ENCODE data around the gene KLHDC8B. TPM values are rescaled to one million over a fixed set of nuclear protein-coding genes. Genes with fewer than 3 reads are reported as not detected.
"Not testable (repeated sequence)": the region's sequence is repeated elsewhere in the genome, so short reads cannot be mapped to it uniquely, and the experiment has no call there.

Gene KLHDC8B
- total RNA-seq, 1 experiment from 2014 or later: 13.5 TPM

DNA sequence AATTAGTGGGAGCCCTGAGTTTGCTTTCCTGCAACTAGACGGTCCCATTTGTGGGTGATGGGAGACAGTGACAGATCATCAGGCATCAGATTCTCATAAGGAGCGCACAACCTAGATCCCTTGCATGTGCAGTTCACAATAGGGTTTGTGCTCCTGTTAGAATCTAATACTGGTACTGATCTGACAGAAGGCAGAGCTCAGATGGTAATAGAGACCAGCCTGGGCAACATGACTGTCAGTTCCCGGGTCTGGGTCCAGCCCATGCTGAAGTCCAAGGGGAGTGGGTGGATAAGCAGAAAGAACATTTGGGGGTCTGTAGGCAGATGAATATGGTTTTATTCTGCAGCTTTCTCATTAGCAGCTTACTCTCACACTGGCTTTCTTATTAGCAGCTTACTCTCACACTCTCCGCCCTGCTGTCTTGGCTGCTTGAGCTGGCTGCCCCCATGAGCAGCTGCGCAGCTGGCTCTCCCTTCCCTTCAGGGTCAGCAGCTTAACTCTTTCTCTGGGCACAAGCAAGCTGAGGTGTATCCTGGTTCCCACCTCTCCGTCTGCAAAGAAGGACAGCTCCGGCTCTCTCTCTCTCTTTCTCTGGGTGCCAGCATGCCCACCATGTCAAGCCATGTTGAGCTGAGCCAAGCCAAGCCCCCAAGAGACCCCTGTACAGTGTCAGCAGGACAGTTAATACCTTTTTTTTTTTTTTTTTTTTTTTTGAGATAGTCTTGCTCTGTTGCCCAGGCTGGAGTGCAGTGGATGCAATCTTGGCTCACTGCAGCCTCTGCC, 46.5 kb downstream of the KLHDC8B start:
- TF ChIP-seq, protein P1, sequence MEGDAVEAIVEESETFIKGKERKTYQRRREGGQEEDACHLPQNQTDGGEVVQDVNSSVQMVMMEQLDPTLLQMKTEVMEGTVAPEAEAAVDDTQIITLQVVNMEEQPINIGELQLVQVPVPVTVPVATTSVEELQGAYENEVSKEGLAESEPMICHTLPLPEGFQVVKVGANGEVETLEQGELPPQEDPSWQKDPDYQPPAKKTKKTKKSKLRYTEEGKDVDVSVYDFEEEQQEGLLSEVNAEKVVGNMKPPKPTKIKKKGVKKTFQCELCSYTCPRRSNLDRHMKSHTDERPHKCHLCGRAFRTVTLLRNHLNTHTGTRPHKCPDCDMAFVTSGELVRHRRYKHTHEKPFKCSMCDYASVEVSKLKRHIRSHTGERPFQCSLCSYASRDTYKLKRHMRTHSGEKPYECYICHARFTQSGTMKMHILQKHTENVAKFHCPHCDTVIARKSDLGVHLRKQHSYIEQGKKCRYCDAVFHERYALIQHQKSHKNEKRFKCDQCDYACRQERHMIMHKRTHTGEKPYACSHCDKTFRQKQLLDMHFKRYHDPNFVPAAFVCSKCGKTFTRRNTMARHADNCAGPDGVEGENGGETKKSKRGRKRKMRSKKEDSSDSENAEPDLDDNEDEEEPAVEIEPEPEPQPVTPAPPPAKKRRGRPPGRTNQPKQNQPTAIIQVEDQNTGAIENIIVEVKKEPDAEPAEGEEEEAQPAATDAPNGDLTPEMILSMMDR (conservative IDR thresholded peaks at IDR 0.05): no peak
- Histone ChIP-seq H3K4me1 (ENCODE audit: insufficient read depth, low read length) (no peaks in the 10 kb centered on the region), H2BK120ac (ENCODE audit: low read depth, low read length, poor library complexity, severe bottlenecking) (no peak overlapping the region), H2BK15ac (ENCODE audit: low read depth, low read length) (no peak overlapping the region), H3K9me3 (ENCODE audit: control insufficient read depth, low read depth, low read length) (peaks cover 8% of the 10 kb centered on the region), H4K5ac (ENCODE audit: insufficient read length, low read depth, low read length) (no peak overlapping the region), H3K23me2 (ENCODE audit: insufficient read length, low read depth, low read length, poor library complexity, severe bottlenecking) (no peaks in the 10 kb centered on the region), H3K27ac (ENCODE audit: insufficient read length, low read depth, low read length) (no peak overlapping the region), H3T11ph (ENCODE audit: low read length) (no peak overlapping the region), H3K23ac (ENCODE audit: insufficient read length, low read depth, low read length) (no peak overlapping the region), H4K91ac (ENCODE audit: insufficient read length, low read depth, low read length) (no peak overlapping the region), H3K4ac (ENCODE audit: low read depth, low read length) (no peak overlapping the region), H3K4me2 (ENCODE audit: insufficient read depth, insufficient read length, low read length) (no peak overlapping the region), H3K18ac (ENCODE audit: insufficient read length, low read depth, low read length) (no peak overlapping the region), H2BK12ac (ENCODE audit: insufficient read length, low read depth, low read length) (no peak overlapping the region), H2AFZ (ENCODE audit: low read length) (no peak overlapping the region), H3K27me3 (ENCODE audit: insufficient read depth, low read length) (no peaks in the 10 kb centered on the region), H2AK5ac (ENCODE audit: insufficient read length, low read length) (no peak overlapping the region), H3K56ac (ENCODE audit: insufficient read length, low read depth, low read length) (no peak overlapping the region), H4K8ac (replicated peaks; ENCODE audit: insufficient read length, low read depth, low read length) (no peak overlapping the region), H3K14ac (ENCODE audit: insufficient read depth, low read length) (no peak overlapping the region), H2BK5ac (ENCODE audit: insufficient read length, low read length) (no peak overlapping the region), H4K20me1 (ENCODE audit: control insufficient read depth, insufficient read depth, insufficient read length) (no peaks in the 10 kb centered on the region), H3K9ac (ENCODE audit: extremely low read depth, insufficient read length, low read length) (no peak overlapping the region), H3K79me2 (ENCODE audit: insufficient read depth, low read length) (no peaks in the 10 kb centered on the region), H3K79me1 (ENCODE audit: insufficient read depth, low read depth, low read length, poor library complexity, severe bottlenecking) (no peaks in the 10 kb centered on the region), H2BK20ac (ENCODE audit: low read depth, low read length, poor library complexity, severe bottlenecking) (no peak overlapping the region)
- Mint-ChIP-seq H3K4me1 (no peaks in the 10 kb centered on the region), H3K27ac (no peak overlapping the region; a peak in 1 of 7 replicates), H3K27me3 (ENCODE audit: low read depth) (peaks cover 12% of the 10 kb centered on the region), H3K9me3 (peaks cover 31 to 37% of the 10 kb centered on the region in 2 experiments), H3K4me3 (no peak overlapping the region), H3K36me3 (ENCODE audit: insufficient read depth in 1 of 3, low read depth in 3 of 3) (peaks cover 0 to 12% (median 3%) of the 10 kb centered on the region in 3 experiments; a peak in 5 of 7 replicates)
- WGBS (ENCODE audit: extremely low coverage, insufficient read length, low lambda C conversion rate): no CpG with 5 or more reads among the region's 7 CpGs
- no peak for DNase-seq

DNA sequence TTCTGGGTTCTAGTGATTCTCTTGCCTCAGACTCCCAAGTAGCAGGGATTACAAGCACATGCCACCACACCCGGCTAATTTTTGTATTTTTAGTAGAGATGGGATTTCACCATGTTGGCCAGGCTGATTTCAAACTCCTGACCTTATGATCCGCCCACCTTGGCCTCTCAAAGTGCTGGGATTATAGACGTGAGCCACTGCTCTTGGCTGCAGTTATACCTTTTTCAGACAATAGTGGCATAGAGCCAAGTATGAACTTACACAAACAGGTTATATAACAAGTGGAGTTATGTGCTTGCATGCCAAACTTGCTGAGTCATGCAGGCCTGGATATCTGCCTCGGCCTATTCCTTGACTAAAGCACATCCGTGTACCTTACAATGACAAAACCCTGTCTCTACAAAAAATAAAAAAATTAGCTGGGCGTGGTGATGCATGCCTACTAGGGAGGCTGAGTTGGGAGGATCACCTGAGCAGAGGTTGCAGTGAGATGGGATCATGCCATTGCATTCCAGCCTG, 47.1 kb downstream of the KLHDC8B start:
- not testable (repeated sequence) for H3K4me1 ChIP-seq (ENCODE audit: insufficient read depth, low read length); H3K27ac Mint-ChIP-seq; H4K8ac ChIP-seq (replicated peaks; ENCODE audit: insufficient read length, low read depth, low read length); H3K9me3 ChIP-seq (ENCODE audit: control insufficient read depth, low read depth, low read length); H2BK12ac ChIP-seq (ENCODE audit: insufficient read length, low read depth, low read length); H2BK120ac ChIP-seq (ENCODE audit: low read depth, low read length, poor library complexity, severe bottlenecking); H3K27ac ChIP-seq (ENCODE audit: insufficient read length, low read depth, low read length); H4K5ac ChIP-seq (ENCODE audit: insufficient read length, low read depth, low read length); H4K20me1 ChIP-seq (ENCODE audit: control insufficient read depth, insufficient read depth, insufficient read length); H2BK5ac ChIP-seq (ENCODE audit: insufficient read length, low read length); H3K4me1 Mint-ChIP-seq; H2AFZ ChIP-seq (ENCODE audit: low read length); H3K18ac ChIP-seq (ENCODE audit: insufficient read length, low read depth, low read length); H2BK15ac ChIP-seq (ENCODE audit: low read depth, low read length); H3K23me2 ChIP-seq (ENCODE audit: insufficient read length, low read depth, low read length, poor library complexity, severe bottlenecking); H3K27me3 ChIP-seq (ENCODE audit: insufficient read depth, low read length); H2AK5ac ChIP-seq (ENCODE audit: insufficient read length, low read length); H3K4me2 ChIP-seq (ENCODE audit: insufficient read depth, insufficient read length, low read length); H2BK20ac ChIP-seq (ENCODE audit: low read depth, low read length, poor library complexity, severe bottlenecking); H3K56ac ChIP-seq (ENCODE audit: insufficient read length, low read depth, low read length); DNase-seq; H3K79me1 ChIP-seq (ENCODE audit: insufficient read depth, low read depth, low read length, poor library complexity, severe bottlenecking); H3K79me2 ChIP-seq (ENCODE audit: insufficient read depth, low read length); H3K14ac ChIP-seq (ENCODE audit: insufficient read depth, low read length); H3K4ac ChIP-seq (ENCODE audit: low read depth, low read length); H3T11ph ChIP-seq (ENCODE audit: low read length); H3K4me3 Mint-ChIP-seq; H3K23ac ChIP-seq (ENCODE audit: insufficient read length, low read depth, low read length); H3K9ac ChIP-seq (ENCODE audit: extremely low read depth, insufficient read length, low read length); H4K91ac ChIP-seq (ENCODE audit: insufficient read length, low read depth, low read length)
- Mint-ChIP-seq H3K9me3 (peaks cover 28 to 35% of the 10 kb centered on the region in 2 experiments), H3K27me3 (ENCODE audit: low read depth) (peaks cover 13% of the 10 kb centered on the region), H3K36me3 (ENCODE audit: insufficient read depth in 1 of 3, low read depth in 3 of 3) (peaks cover 0 to 11% (median 3%) of the 10 kb centered on the region in 3 experiments; a peak in 5 of 7 replicates)
- WGBS (ENCODE audit: extremely low coverage, insufficient read length, low lambda C conversion rate): no CpG with 5 or more reads among the region's 6 CpGs
